ENCODE measurements around the gene CDC42EP2. TPM values are rescaled to one million over a fixed set of nuclear protein-coding genes. Genes with fewer than 3 reads are reported as not detected.

Gene CDC42EP2
- total RNA-seq, 4 donors from 2014 or later = 26.3 to 63.4 (median 42.8) TPM

DNA sequence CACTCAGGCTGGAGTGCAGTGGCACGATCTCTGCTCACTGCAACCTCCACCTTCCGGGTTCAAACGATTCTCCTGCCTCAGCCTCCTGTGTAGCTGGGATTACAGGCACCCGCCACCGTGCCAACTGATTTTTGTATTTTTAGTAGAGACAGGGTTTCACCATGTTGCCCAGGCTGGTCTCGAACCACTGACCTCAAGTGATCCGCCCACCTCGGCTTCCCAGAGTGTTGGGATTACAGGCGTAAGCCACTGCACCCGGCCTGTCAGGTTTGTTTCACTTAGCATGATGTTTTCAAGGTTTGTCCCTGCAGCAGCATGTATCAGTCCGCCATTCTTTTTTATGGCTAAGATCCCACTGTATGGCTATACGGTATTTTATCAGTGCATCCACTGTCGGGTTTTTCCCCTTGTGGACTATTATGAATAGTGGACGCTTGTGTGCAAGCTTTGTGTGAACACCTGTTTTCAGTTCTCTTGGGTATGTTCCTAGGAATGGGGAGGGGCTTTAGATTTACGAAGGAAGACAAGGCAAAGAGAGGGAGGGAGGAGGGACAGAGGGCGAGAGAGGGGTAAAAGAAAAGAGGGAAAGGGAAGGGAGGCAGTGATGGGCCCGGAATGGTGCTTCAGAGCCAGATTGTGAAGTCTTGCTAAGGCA, 13.9 kb upstream of the CDC42EP2 start:
- ATAC-seq = no peak
- H3K27ac ChIP-seq = peak overlapping the region in 3 of 4 donors; percentile 57 to 94 (median 59)
- peaks cover 0 to 2% of the 10 kb centered on the region in 2 donors for H3K36me3 ChIP-seq
- no peaks in the 10 kb centered on the region for H3K27me3 ChIP-seq
- peaks cover 9 to 78% (median 45%) of the 10 kb centered on the region in 3 donors for H3K4me1 ChIP-seq
- TF ChIP-seq EP300 (IDR thresholded peaks at IDR 0.05) (no peak), POLR2A (IDR thresholded peaks at IDR 0.05) (no peak), POLR2AphosphoS5 (IDR thresholded peaks at IDR 0.05) (no peak)
- TF ChIP-seq, protein P1, sequence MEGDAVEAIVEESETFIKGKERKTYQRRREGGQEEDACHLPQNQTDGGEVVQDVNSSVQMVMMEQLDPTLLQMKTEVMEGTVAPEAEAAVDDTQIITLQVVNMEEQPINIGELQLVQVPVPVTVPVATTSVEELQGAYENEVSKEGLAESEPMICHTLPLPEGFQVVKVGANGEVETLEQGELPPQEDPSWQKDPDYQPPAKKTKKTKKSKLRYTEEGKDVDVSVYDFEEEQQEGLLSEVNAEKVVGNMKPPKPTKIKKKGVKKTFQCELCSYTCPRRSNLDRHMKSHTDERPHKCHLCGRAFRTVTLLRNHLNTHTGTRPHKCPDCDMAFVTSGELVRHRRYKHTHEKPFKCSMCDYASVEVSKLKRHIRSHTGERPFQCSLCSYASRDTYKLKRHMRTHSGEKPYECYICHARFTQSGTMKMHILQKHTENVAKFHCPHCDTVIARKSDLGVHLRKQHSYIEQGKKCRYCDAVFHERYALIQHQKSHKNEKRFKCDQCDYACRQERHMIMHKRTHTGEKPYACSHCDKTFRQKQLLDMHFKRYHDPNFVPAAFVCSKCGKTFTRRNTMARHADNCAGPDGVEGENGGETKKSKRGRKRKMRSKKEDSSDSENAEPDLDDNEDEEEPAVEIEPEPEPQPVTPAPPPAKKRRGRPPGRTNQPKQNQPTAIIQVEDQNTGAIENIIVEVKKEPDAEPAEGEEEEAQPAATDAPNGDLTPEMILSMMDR (IDR thresholded peaks at IDR 0.05) = no peak
- 83 to 90% methylated on average over 13 to 14 of the region's 17 CpGs for WGBS, 2 donors (ENCODE audit: low coverage in 1 of 2)
- no peaks in the 10 kb centered on the region for H3K9me3 ChIP-seq
- no peak overlapping the region for H3K4me3 ChIP-seq

DNA sequence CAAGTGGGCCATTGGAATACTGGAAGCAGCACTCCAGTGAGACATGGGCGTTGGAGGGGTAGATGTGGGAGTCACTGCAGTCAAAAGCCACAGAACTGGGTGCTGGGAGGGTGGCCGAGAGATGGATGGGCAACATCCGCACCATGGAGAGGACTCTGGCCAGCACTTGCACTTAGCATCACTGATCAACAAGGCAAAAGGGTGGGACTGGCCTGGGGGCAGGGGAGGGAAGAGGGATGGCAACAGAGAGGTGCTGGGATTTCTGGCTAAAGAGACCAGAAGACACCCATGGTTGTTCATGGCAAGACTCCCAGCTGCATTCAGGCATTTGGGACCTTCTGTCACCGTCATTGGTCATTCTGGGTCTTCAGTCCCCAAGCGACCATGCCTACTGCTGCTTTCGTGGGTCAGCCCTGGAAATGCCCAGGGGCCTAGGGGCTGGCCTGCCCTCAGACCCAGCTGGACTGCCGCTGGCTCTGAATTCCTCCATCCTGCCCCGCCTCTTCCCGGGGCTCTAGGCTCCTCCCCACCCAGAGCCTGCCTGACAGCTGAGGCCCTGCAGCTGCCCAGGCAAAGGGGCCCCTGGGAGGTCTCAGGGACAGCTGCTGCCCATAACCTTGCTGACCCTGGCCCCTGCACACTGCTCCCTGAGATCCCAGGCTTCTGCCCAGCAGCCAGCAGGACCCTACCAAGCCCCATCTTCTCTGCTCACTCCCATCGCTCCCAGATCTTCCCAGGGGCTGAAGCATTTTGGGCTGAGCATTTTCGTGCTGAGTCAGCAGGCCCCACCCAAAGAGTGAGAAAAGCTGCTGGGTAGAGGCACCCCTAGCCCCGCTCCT, 13.0 kb upstream of the CDC42EP2 start:
- Histone ChIP-seq H3K27ac (peak overlapping the region in 3 of 4 donors; percentile 57 to 61 (median 59)), H3K4me3 (no peak overlapping the region), H3K27me3 (no peaks in the 10 kb centered on the region), H3K36me3 (no peaks in the 10 kb centered on the region), H3K4me1 (peaks cover 4 to 77% (median 39%) of the 10 kb centered on the region in 3 donors), H3K9me3 (no peaks in the 10 kb centered on the region)
- peak; percentile 13 for TF ChIP-seq POLR2AphosphoS5 (IDR thresholded peaks at IDR 0.05)
- TF ChIP-seq, protein P1 (IDR thresholded peaks at IDR 0.05) = no peak
- 71 to 81% methylated on average over 6 of the region's 12 CpGs for WGBS, 2 donors (ENCODE audit: low coverage in 1 of 2)
- ATAC-seq = peak; percentile 20

DNA sequence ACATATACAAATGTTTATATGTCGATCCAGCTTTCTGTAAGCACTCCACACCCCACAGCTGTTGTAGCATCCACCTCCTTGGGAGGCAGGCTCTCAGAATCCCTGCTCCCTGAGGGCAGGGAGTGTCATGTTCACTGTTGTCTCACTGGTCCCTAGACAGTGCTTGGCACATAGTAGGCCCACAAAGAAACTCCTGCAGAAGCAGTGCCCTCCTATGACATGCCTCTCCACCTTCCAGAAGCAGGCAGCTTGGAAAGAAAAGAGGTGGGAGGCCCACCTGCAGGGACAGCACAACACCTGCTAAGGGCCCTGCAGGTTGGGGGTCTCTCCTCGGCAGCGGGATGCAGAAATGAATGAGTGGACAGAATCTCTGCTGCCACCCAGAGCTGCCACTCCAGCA, 11.1 kb upstream of the CDC42EP2 start:
- Histone ChIP-seq H3K4me1 (peaks cover 4 to 68% (median 26%) of the 10 kb centered on the region in 3 donors), H3K36me3 (no peaks in the 10 kb centered on the region), H3K9me3 (no peaks in the 10 kb centered on the region), H3K27ac (no peak overlapping the region), H3K27me3 (no peaks in the 10 kb centered on the region), H3K4me3 (no peak overlapping the region)
- TF ChIP-seq EP300 (IDR thresholded peaks at IDR 0.05) (no peak), POLR2A (IDR thresholded peaks at IDR 0.05) (no peak), POLR2AphosphoS5 (IDR thresholded peaks at IDR 0.05) (no peak)
- TF ChIP-seq, protein P1 (IDR thresholded peaks at IDR 0.05) = no peak
- ATAC-seq = no peak
- 46 to 88% methylated on average over 1 to 2 of the region's 3 CpGs for WGBS, 2 donors (ENCODE audit: low coverage in 1 of 2)

DNA sequence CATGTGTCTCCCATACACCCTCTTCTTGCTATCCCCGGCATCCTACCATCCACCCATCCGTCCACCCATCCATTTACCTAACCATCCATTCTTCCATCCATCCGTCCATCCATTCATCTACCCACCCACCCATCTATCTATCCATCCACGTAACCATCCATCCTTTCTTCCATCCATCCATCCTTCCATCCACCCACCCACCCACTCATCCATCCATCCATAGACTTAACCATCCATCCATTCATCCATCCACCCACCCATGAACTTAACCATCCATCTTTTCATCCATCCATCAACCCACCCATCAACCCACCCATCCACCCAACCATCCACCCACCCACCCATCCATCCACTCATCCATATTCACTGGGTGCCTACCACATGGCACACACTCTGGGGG, 10.6 kb upstream of the CDC42EP2 start:
- 93 to 95% methylated on average over 4 of the region's 4 CpGs for WGBS, 2 donors (ENCODE audit: low coverage in 1 of 2)
- Histone ChIP-seq H3K27ac (peak overlapping the region in 3 of 4 donors; percentile 61 to 76 (median 72)), H3K9me3 (no peaks in the 10 kb centered on the region), H3K36me3 (no peaks in the 10 kb centered on the region), H3K4me1 (peaks cover under 1 to 68% (median 26%) of the 10 kb centered on the region in 3 donors), H3K4me3 (no peak overlapping the region), H3K27me3 (no peaks in the 10 kb centered on the region)
- TF ChIP-seq, protein P1 (IDR thresholded peaks at IDR 0.05) = no peak
- TF ChIP-seq EP300 (IDR thresholded peaks at IDR 0.05) = no peak
- no peak for TF ChIP-seq POLR2AphosphoS5 (IDR thresholded peaks at IDR 0.05)
- no peak for TF ChIP-seq POLR2A (IDR thresholded peaks at IDR 0.05)
- no peak for ATAC-seq

All from gastroesophageal sphincter (tissue), 4 donors.